AG10803 (cell line): ENCODE results near the gene PTPDC1.

Experiments
- DNase-seq: peaks from one replicate; pipeline ENCODE4 v3.0.0; 2010; ENCODE audit warnings: low read depth
- H3K4me3 ChIP-seq: 2 replicates; pipeline ENCODE4 v1.5.1; 2011; ENCODE audit warnings: mild to moderate bottlenecking, low read length, control low read depth
- CTCF ChIP-seq: conservative IDR thresholded peaks from 2 replicates; pipeline ENCODE4 v1.5.1; 2011; ENCODE audit warnings: mild to moderate bottlenecking, low read length, control low read depth, inconsistent platforms

PTPDC1 gene

GRCh38 chr9:94084314-94084713 is at the start of gene PTPDC1:
TSS of gene PTPDC1 (plus strand) at chr9:94084464. CDS start at chr9:94084531, 67 bp downstream.
- no peak for TF ChIP-seq CTCF
- peak within 1 kb of the TSS; percentile 15; the same call in 1 of the 2 replicates for H3K4me3 ChIP-seq
- DNase-seq, result peak; percentile 84

GRCh38 chr9:94034511-94034910 is 49.8 kb upstream of the PTPDC1 start:
- TF ChIP-seq CTCF, result no peak
- DNase-seq, result no peak
- no peak overlapping the region for H3K4me3 ChIP-seq

GRCh38 chr9:94039786-94040185 is 44.5 kb upstream of the PTPDC1 start:
- no peak for TF ChIP-seq CTCF
- DNase-seq, result no peak
- H3K4me3 ChIP-seq, result no peak overlapping the region

- TF ChIP-seq CTCF, result no peak
- DNase-seq, result no peak
- H3K4me3 ChIP-seq, result no peak overlapping the region
Measured at GRCh38 chr9:94042516-94043360, 41.5 kb upstream of the PTPDC1 start.

- no peak overlapping the region for H3K4me3 ChIP-seq
- DNase-seq, result no peak
- TF ChIP-seq CTCF, result no peak
Measured at GRCh38 chr9:94054716-94055115, 29.5 kb upstream of the PTPDC1 start.

GRCh38 chr9:94056442-94056974 is 27.8 kb upstream of the PTPDC1 start:
- H3K4me3 ChIP-seq, result peak overlapping the region; percentile 4; the same call in 1 of the 2 replicates
- peak; percentile 87 for DNase-seq
- TF ChIP-seq CTCF, result no peak

- DNase-seq, result no peak
- H3K4me3 ChIP-seq, result no peak overlapping the region
- TF ChIP-seq CTCF, result no peak
Measured at GRCh38 chr9:94057918-94058317, 26.3 kb upstream of the PTPDC1 start.
